GM23248 (cell line): ENCODE results near the gene SNX19.

Source experiments
- EZH2 ChIP-seq: fragments of 200-600 bp; sonication (generic); IDR thresholded peaks from 2 replicates; pipeline ENCODE4 v1.6.1; 2018; ENCODE audit warnings: antibody characterized with exemption, mild to moderate bottlenecking; ENCODE audit not compliant: insufficient read depth, poor library complexity, severe bottlenecking
- EZH2phosphoT487 ChIP-seq: fragments of 200-600 bp; sonication (generic); IDR thresholded peaks from 2 replicates; pipeline ENCODE4 v1.6.1; 2018; ENCODE audit warnings: antibody characterized with exemption, moderate library complexity, mild to moderate bottlenecking, low read depth; ENCODE audit not compliant: insufficient read depth

GRCh38 chr11:130827451-130828377, 88.6 kb downstream of the SNX19 start:
- TF ChIP-seq EZH2 (no peak), EZH2phosphoT487 (no peak)
